NCI-H345 (cell line): ENCODE results near the gene ACIN1.

Source experiments
- DNase-seq: peaks from one replicate; lab custom pipeline; 2025; lab: John Stamatoyannopoulos, UW

Gene ACIN1

GRCh38 chr14:23079716-23080115, 15.2 kb downstream of the ACIN1 start:
- DNase-seq: no peak

- DNase-seq: no peak
These were observed 16.2 kb downstream of the ACIN1 start for GRCh38 chr14:23078692-23079116.

- DNase-seq: no peak
These were observed 17.0 kb downstream of the ACIN1 start for GRCh38 chr14:23077962-23078361.

- DNase-seq: no peak
These were observed 18.0 kb downstream of the ACIN1 start for GRCh38 chr14:23076785-23077408.

- DNase-seq: no peak
These were observed 20.0 kb downstream of the ACIN1 start for GRCh38 chr14:23074906-23075305.

GRCh38 chr14:23071921-23072539, 22.9 kb downstream of the ACIN1 start:
- no peak for DNase-seq

- DNase-seq: no peak
These were observed 23.6 kb downstream of the ACIN1 start for GRCh38 chr14:23071244-23071920.

GRCh38 chr14:23070262-23071129, 24.4 kb downstream of the ACIN1 start:
- DNase-seq: no peak

- no peak for DNase-seq
These were observed 25.5 kb downstream of the ACIN1 start for GRCh38 chr14:23069413-23069806.

GRCh38 chr14:23068789-23069412, 26.0 kb downstream of the ACIN1 start:
- DNase-seq: no peak

GRCh38 chr14:23067847-23068788, 26.8 kb downstream of the ACIN1 start:
- no peak for DNase-seq

- DNase-seq: no peak
These were observed 27.8 kb downstream of the ACIN1 start for GRCh38 chr14:23066855-23067744.

- no peak for DNase-seq
These were observed 28.6 kb downstream of the ACIN1 start for GRCh38 chr14:23066368-23066767.

- no peak for DNase-seq
These were observed 31.3 kb downstream of the ACIN1 start for GRCh38 chr14:23063601-23064000.

- DNase-seq: no peak
These were observed 32.9 kb downstream of the ACIN1 start for GRCh38 chr14:23062002-23062401.

- no peak for DNase-seq
These were observed 34.2 kb downstream of the ACIN1 start for GRCh38 chr14:23060536-23061260.

GRCh38 chr14:23058654-23059504, 36.1 kb downstream of the ACIN1 start:
- no peak for DNase-seq
